ENCODE data around the gene TTC27. TPM values are rescaled to one million over a fixed set of nuclear protein-coding genes. Genes with fewer than 3 reads are reported as not detected.
A peak's percentile ranks its signal among the peaks of the same experiment; 100 is the strongest.

The TTC27 gene
- total RNA-seq, 4 donors from 2014 or later = 10.7 to 14.3 (median 12.4) TPM

- peaks cover 21 to 24% of the 10 kb centered on the region in 2 donors for H3K4me1 ChIP-seq
- H3K4me3 ChIP-seq = no peak overlapping the region
- intact Hi-C loops (cut with DNase I; ENCODE audit: low total_unique reads) = no loop called here
- ATAC-seq (peak in 1 of 2 donors; percentile 39), DNase-seq (no peak)
- H3K9me3 ChIP-seq = no peaks in the 10 kb centered on the region
- TF ChIP-seq POLR2A (IDR thresholded peaks at IDR 0.05) = no peak
- TF ChIP-seq, protein P1, sequence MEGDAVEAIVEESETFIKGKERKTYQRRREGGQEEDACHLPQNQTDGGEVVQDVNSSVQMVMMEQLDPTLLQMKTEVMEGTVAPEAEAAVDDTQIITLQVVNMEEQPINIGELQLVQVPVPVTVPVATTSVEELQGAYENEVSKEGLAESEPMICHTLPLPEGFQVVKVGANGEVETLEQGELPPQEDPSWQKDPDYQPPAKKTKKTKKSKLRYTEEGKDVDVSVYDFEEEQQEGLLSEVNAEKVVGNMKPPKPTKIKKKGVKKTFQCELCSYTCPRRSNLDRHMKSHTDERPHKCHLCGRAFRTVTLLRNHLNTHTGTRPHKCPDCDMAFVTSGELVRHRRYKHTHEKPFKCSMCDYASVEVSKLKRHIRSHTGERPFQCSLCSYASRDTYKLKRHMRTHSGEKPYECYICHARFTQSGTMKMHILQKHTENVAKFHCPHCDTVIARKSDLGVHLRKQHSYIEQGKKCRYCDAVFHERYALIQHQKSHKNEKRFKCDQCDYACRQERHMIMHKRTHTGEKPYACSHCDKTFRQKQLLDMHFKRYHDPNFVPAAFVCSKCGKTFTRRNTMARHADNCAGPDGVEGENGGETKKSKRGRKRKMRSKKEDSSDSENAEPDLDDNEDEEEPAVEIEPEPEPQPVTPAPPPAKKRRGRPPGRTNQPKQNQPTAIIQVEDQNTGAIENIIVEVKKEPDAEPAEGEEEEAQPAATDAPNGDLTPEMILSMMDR (IDR thresholded peaks at IDR 0.05 in 4 of 5, conservative IDR thresholded peaks at IDR 0.05 in 1 of 5) = no peak
- in situ Hi-C loops (cut with MboI; ENCODE audit: low sequenced_read_pairs in 4 of 4) = no loop called here
- peaks cover 0 to 5% of the 10 kb centered on the region in 2 donors for H3K36me3 ChIP-seq
- H3K27me3 ChIP-seq = no peaks in the 10 kb centered on the region
- H3K27ac ChIP-seq = peak overlapping the region in 2 of 4 donors; percentile 8 to 20
These were observed 196.4 kb downstream of the TTC27 start for GRCh38 chr2:32824070-32824809.

DNA sequence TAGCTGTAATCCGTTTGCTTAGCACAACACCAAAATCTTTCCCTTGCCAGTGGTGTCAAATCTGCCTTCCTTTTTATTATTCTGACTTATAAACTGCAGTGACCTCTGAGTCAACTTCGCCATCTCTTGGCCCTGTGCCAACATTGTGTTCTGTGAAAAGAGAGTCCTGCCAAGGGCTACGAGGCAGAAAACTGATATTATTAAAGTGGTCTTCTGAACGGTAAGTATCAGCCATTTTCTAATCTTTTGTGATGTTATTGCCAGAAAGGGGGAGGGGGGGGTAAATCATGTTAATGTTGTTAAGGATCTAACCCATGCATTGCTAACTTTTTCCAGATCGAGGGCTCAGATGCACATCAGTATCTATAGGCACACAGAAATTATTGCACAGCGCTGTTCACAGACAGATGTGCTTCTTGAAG, 197.5 kb downstream of the TTC27 start:
- Histone ChIP-seq H3K36me3 (peaks cover 0 to 5% of the 10 kb centered on the region in 2 donors), H3K4me3 (no peak overlapping the region), H3K4me1 (peaks cover 21 to 24% of the 10 kb centered on the region in 2 donors), H3K9me3 (peaks cover 0 to 5% (median 0%) of the 10 kb centered on the region in 3 donors), H3K27me3 (no peaks in the 10 kb centered on the region), H3K27ac (no peak overlapping the region)
- intact Hi-C loops (cut with DNase I; ENCODE audit: low total_unique reads) (no loop called here), in situ Hi-C loops (cut with MboI; ENCODE audit: low sequenced_read_pairs in 4 of 4) (no loop called here)
- TF ChIP-seq, protein P1 (IDR thresholded peaks at IDR 0.05 in 4 of 5, conservative IDR thresholded peaks at IDR 0.05 in 1 of 5) = no peak
- TF ChIP-seq POLR2A (IDR thresholded peaks at IDR 0.05) = no peak
- DNase-seq = peak; percentile 7 to 17
- peak in 1 of 2 donors; percentile 46 for ATAC-seq

- H3K27me3 ChIP-seq = no peaks in the 10 kb centered on the region
- H3K27ac ChIP-seq = no peak overlapping the region
- no peaks in the 10 kb centered on the region for H3K36me3 ChIP-seq
- TF ChIP-seq, protein P1 (IDR thresholded peaks at IDR 0.05 in 4 of 5, conservative IDR thresholded peaks at IDR 0.05 in 1 of 5) = no peak
- TF ChIP-seq POLR2A (IDR thresholded peaks at IDR 0.05) = no peak
- ATAC-seq (no peak), DNase-seq (no peak)
- in situ Hi-C loops (cut with MboI; ENCODE audit: low sequenced_read_pairs in 4 of 4) = no loop called here
- H3K4me3 ChIP-seq = no peak overlapping the region
- intact Hi-C loops (cut with DNase I; ENCODE audit: low total_unique reads) = no loop called here
- peaks cover 0 to 5% (median 0%) of the 10 kb centered on the region in 3 donors for H3K9me3 ChIP-seq
- H3K4me1 ChIP-seq = peaks cover 6 to 13% of the 10 kb centered on the region in 2 donors
These were observed 202.3 kb downstream of the TTC27 start for GRCh38 chr2:32830196-32830595.

GRCh38 chr2:32832821-32833220, 205.0 kb downstream of the TTC27 start:
- no peak for DNase-seq
- H3K4me1 ChIP-seq = no peaks in the 10 kb centered on the region
- no peaks in the 10 kb centered on the region for H3K27me3 ChIP-seq
- no peak overlapping the region for H3K4me3 ChIP-seq
- in situ Hi-C loops (cut with MboI; ENCODE audit: low sequenced_read_pairs in 4 of 4) (no loop called here), intact Hi-C loops (cut with DNase I; ENCODE audit: low total_unique reads) (no loop called here)
- peaks cover 0 to 5% (median 0%) of the 10 kb centered on the region in 3 donors for H3K9me3 ChIP-seq
- no peak overlapping the region for H3K27ac ChIP-seq
- no peaks in the 10 kb centered on the region for H3K36me3 ChIP-seq
- no peak for ATAC-seq
- TF ChIP-seq, protein P1 (IDR thresholded peaks at IDR 0.05 in 4 of 5, conservative IDR thresholded peaks at IDR 0.05 in 1 of 5) = no peak
- TF ChIP-seq POLR2A (IDR thresholded peaks at IDR 0.05) = no peak

Data from gastrocnemius medialis (tissue), 4 donors.